ENCODE measurements around the gene HIVEP3. TPM values are rescaled to one million over a fixed set of nuclear protein-coding genes. Genes with fewer than 3 reads are reported as not detected.

HIVEP3 gene
- total RNA-seq, 1 experiment from 2014 or later = 1.4 TPM

DNA sequence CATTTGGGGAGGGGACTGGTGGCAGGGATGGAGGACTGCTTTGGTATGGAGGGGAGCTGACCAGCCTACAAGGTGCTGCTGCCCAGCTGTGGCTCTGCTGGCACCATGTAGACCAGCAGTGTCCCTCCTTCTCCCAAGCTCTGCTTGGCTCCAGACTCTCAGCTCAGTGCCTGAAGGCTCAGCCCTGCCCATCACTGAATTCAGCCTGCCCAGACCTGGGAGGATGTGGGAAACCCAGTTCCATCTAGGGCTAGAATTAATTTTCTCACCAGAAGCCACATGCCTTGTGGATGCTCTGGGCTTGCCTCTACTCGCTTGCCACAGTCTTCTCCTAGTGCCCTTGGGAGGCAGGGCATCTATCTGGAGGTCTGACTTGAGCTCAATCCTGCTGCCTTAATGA, 239.2 kb downstream of the HIVEP3 start:
- H3K79me2 ChIP-seq (ENCODE audit: insufficient read depth, low read length) = no peaks in the 10 kb centered on the region
- H2BK12ac ChIP-seq (ENCODE audit: insufficient read length, low read depth, low read length) = no peak overlapping the region
- H3K14ac ChIP-seq (ENCODE audit: insufficient read depth, low read length) = no peak overlapping the region
- no peak overlapping the region for H3T11ph ChIP-seq (ENCODE audit: low read length)
- H3K56ac ChIP-seq (ENCODE audit: insufficient read length, low read depth, low read length) = no peak overlapping the region
- H3K18ac ChIP-seq (ENCODE audit: insufficient read length, low read depth, low read length) = no peak overlapping the region
- Mint-ChIP-seq H3K9me3 (no peaks in the 10 kb centered on the region), H3K36me3 (ENCODE audit: insufficient read depth in 1 of 3, low read depth in 3 of 3) (no peaks in the 10 kb centered on the region), H3K4me1 (peaks cover 10 to 12% of the 10 kb centered on the region in 2 experiments), H3K27me3 (ENCODE audit: low read depth) (peaks cover 2% of the 10 kb centered on the region; the same call in 1 of the 2 replicates), H3K4me3 (no peak overlapping the region), H3K27ac (no peak overlapping the region)
- DNase-seq = no peak
- no peak overlapping the region for H3K4me2 ChIP-seq (ENCODE audit: insufficient read depth, insufficient read length, low read length)
- TF ChIP-seq, protein P1, sequence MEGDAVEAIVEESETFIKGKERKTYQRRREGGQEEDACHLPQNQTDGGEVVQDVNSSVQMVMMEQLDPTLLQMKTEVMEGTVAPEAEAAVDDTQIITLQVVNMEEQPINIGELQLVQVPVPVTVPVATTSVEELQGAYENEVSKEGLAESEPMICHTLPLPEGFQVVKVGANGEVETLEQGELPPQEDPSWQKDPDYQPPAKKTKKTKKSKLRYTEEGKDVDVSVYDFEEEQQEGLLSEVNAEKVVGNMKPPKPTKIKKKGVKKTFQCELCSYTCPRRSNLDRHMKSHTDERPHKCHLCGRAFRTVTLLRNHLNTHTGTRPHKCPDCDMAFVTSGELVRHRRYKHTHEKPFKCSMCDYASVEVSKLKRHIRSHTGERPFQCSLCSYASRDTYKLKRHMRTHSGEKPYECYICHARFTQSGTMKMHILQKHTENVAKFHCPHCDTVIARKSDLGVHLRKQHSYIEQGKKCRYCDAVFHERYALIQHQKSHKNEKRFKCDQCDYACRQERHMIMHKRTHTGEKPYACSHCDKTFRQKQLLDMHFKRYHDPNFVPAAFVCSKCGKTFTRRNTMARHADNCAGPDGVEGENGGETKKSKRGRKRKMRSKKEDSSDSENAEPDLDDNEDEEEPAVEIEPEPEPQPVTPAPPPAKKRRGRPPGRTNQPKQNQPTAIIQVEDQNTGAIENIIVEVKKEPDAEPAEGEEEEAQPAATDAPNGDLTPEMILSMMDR (conservative IDR thresholded peaks at IDR 0.05) = no peak
- no peak overlapping the region for H2BK120ac ChIP-seq (ENCODE audit: low read depth, low read length, poor library complexity, severe bottlenecking)
- no peak overlapping the region for H2BK20ac ChIP-seq (ENCODE audit: low read depth, low read length, poor library complexity, severe bottlenecking)
- H4K8ac ChIP-seq (replicated peaks; ENCODE audit: insufficient read length, low read depth, low read length) = no peak overlapping the region
- no peaks in the 10 kb centered on the region for H3K23me2 ChIP-seq (ENCODE audit: insufficient read length, low read depth, low read length, poor library complexity, severe bottlenecking)
- no peak overlapping the region for H3K23ac ChIP-seq (ENCODE audit: insufficient read length, low read depth, low read length)
- H3K9me3 ChIP-seq (ENCODE audit: control insufficient read depth, low read depth, low read length) = no peaks in the 10 kb centered on the region
- no peak overlapping the region for H2AK5ac ChIP-seq (ENCODE audit: insufficient read length, low read length)
- H3K9ac ChIP-seq (ENCODE audit: extremely low read depth, insufficient read length, low read length) = no peak overlapping the region
- no peak overlapping the region for H3K4ac ChIP-seq (ENCODE audit: low read depth, low read length)
- no peak overlapping the region for H4K5ac ChIP-seq (ENCODE audit: insufficient read length, low read depth, low read length)
- no peak overlapping the region for H3K27ac ChIP-seq (ENCODE audit: insufficient read length, low read depth, low read length)
- H2BK5ac ChIP-seq (ENCODE audit: insufficient read length, low read length) = no peak overlapping the region
- H2BK15ac ChIP-seq (ENCODE audit: low read depth, low read length) = no peak overlapping the region
- no CpG with 5 or more reads among the region's 1 CpG for WGBS (ENCODE audit: extremely low coverage, insufficient read length, low lambda C conversion rate)
- H4K20me1 ChIP-seq (ENCODE audit: control insufficient read depth, insufficient read depth, insufficient read length) = no peaks in the 10 kb centered on the region
- H3K27me3 ChIP-seq (ENCODE audit: insufficient read depth, low read length) = no peaks in the 10 kb centered on the region
- H4K91ac ChIP-seq (ENCODE audit: insufficient read length, low read depth, low read length) = no peak overlapping the region
- no peaks in the 10 kb centered on the region for H3K4me1 ChIP-seq (ENCODE audit: insufficient read depth, low read length)
- H3K79me1 ChIP-seq (ENCODE audit: insufficient read depth, low read depth, low read length, poor library complexity, severe bottlenecking) = no peaks in the 10 kb centered on the region
- H2AFZ ChIP-seq (ENCODE audit: low read length) = no peak overlapping the region

Measured in H9 (cell line).